GM19351 (cell line): Measurements from ENCODE around the gene TEAD4.
A peak's percentile ranks its signal among the peaks of the same experiment; 100 is the strongest.

ENCODE experiments used
- ATAC-seq: cut with Tn5 transposase; IDR thresholded peaks from one replicate; pipeline ENCODE4 v1.9.1; 2021; ENCODE audit warnings: mild to moderate bottlenecking, moderate library complexity; ENCODE audit not compliant: unreplicated experiment

The TEAD4 gene

GRCh38 chr12:3028108-3028507, 68.9 kb downstream of the TEAD4 start:
- no peak for ATAC-seq

GRCh38 chr12:3030821-3031429, 71.7 kb downstream of the TEAD4 start:
- no peak for ATAC-seq

GRCh38 chr12:3032161-3032560, 73.0 kb downstream of the TEAD4 start:
- no peak for ATAC-seq

- ATAC-seq = no peak
These were observed 73.8 kb downstream of the TEAD4 start for GRCh38 chr12:3032770-3033538.

- ATAC-seq = no peak
These were observed 74.3 kb downstream of the TEAD4 start for GRCh38 chr12:3033539-3033867.

- ATAC-seq = peak; percentile 73
These were observed 75.0 kb downstream of the TEAD4 start for GRCh38 chr12:3034067-3034750.

- ATAC-seq = no peak
These were observed 76.0 kb downstream of the TEAD4 start for GRCh38 chr12:3035171-3035570.

- no peak for ATAC-seq
These were observed 76.9 kb downstream of the TEAD4 start for GRCh38 chr12:3035815-3036702.

- no peak for ATAC-seq
These were observed 77.9 kb downstream of the TEAD4 start for GRCh38 chr12:3036901-3037600.

GRCh38 chr12:3038166-3038565, 79.0 kb downstream of the TEAD4 start:
- ATAC-seq = no peak

- no peak for ATAC-seq
These were observed 79.8 kb downstream of the TEAD4 start for GRCh38 chr12:3038926-3039510.

GRCh38 chr12:3040026-3040656, 80.9 kb downstream of the TEAD4 start:
- ATAC-seq = no peak

- no peak for ATAC-seq
These were observed 81.7 kb downstream of the TEAD4 start for GRCh38 chr12:3040663-3041544.

- ATAC-seq = peak; percentile 69
These were observed 82.5 kb downstream of the TEAD4 start for GRCh38 chr12:3041558-3042164.

GRCh38 chr12:3042394-3042793, 83.2 kb downstream of the TEAD4 start:
- no peak for ATAC-seq

GRCh38 chr12:3042826-3043225, 83.6 kb downstream of the TEAD4 start:
- ATAC-seq = no peak

GRCh38 chr12:3043406-3043805, 84.2 kb downstream of the TEAD4 start:
- ATAC-seq = no peak

- ATAC-seq = no peak
These were observed 85.0 kb downstream of the TEAD4 start for GRCh38 chr12:3044141-3044630.
